ENCODE measurements around the gene NFATC2. TPM values are rescaled to one million over a fixed set of nuclear protein-coding genes. Genes with fewer than 3 reads are reported as not detected.

Gene NFATC2
- total and polyA plus RNA-seq, 8 donors, result 1.5 to 8.3 (median 4.3) TPM

DNA sequence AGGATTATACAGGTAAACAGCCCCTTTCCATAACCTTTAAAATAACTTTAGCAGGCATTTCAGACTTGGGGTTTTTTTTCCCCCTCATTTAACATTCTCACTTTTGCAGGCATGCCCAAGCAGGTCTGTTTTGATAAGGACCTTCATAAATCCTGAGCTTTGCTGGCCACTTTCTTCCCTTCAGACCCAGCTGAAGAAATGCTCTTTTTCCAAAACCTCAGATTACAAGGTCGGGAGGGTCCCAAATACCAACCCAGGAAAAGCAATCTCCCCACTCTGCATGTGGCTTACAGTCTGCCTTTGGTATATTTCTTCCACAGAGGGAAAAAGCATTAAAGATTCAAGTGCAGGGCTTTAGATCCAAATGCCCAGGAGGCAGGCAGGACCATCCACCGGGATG lies 6.8 kb downstream of the NFATC2 start:
- intact Hi-C loops (cut with DNase I), result no loop called here
- H3K4me3 ChIP-seq, result no peak overlapping the region
- TF ChIP-seq, protein P1, sequence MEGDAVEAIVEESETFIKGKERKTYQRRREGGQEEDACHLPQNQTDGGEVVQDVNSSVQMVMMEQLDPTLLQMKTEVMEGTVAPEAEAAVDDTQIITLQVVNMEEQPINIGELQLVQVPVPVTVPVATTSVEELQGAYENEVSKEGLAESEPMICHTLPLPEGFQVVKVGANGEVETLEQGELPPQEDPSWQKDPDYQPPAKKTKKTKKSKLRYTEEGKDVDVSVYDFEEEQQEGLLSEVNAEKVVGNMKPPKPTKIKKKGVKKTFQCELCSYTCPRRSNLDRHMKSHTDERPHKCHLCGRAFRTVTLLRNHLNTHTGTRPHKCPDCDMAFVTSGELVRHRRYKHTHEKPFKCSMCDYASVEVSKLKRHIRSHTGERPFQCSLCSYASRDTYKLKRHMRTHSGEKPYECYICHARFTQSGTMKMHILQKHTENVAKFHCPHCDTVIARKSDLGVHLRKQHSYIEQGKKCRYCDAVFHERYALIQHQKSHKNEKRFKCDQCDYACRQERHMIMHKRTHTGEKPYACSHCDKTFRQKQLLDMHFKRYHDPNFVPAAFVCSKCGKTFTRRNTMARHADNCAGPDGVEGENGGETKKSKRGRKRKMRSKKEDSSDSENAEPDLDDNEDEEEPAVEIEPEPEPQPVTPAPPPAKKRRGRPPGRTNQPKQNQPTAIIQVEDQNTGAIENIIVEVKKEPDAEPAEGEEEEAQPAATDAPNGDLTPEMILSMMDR (IDR thresholded peaks at IDR 0.05), result no peak
- no peak overlapping the region for H3K27ac ChIP-seq
- no peaks in the 10 kb centered on the region for H3K36me3 ChIP-seq
- FAIRE-seq (no peak), ATAC-seq (no peak), DNase-seq (no peak)
- 71 to 81% methylated on average over 2 of the region's 2 CpGs for WGBS, 2 donors
- no peaks in the 10 kb centered on the region for H3K9me3 ChIP-seq
- H3K4me1 ChIP-seq, result peaks cover 5 to 22% (median 7%) of the 10 kb centered on the region in 3 donors
- H3K27me3 ChIP-seq, result no peaks in the 10 kb centered on the region

DNA sequence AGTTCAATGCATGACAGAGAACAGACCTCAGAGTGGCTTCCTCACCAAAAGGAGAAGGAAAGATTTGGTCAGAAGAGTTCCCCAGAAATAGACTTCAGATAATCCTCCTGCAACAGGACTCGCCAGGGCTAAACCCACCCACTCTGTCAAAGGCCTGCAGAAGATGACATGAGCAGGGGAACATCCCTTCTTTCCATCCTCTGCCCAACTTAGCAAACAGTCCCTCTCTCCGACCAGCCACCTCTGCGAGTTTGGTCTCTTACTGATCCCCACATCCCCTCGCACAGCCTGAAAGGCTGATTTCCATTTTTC lies 7.5 kb downstream of the NFATC2 start:
- ATAC-seq (peak in 2 of 4 donors; percentile 23 to 42), FAIRE-seq (no peak), DNase-seq (no peak)
- TF ChIP-seq, protein P1 (IDR thresholded peaks at IDR 0.05), result no peak
- Histone ChIP-seq H3K27me3 (no peaks in the 10 kb centered on the region), H3K9me3 (no peaks in the 10 kb centered on the region), H3K4me3 (no peak overlapping the region), H3K36me3 (no peaks in the 10 kb centered on the region), H3K4me1 (peaks cover 0 to 16% (median 5%) of the 10 kb centered on the region in 3 donors), H3K27ac (no peak overlapping the region)
- WGBS, 2 donors, result 94 to 96% methylated on average over 4 of the region's 4 CpGs
- intact Hi-C loops (cut with DNase I), result no loop called here

DNA sequence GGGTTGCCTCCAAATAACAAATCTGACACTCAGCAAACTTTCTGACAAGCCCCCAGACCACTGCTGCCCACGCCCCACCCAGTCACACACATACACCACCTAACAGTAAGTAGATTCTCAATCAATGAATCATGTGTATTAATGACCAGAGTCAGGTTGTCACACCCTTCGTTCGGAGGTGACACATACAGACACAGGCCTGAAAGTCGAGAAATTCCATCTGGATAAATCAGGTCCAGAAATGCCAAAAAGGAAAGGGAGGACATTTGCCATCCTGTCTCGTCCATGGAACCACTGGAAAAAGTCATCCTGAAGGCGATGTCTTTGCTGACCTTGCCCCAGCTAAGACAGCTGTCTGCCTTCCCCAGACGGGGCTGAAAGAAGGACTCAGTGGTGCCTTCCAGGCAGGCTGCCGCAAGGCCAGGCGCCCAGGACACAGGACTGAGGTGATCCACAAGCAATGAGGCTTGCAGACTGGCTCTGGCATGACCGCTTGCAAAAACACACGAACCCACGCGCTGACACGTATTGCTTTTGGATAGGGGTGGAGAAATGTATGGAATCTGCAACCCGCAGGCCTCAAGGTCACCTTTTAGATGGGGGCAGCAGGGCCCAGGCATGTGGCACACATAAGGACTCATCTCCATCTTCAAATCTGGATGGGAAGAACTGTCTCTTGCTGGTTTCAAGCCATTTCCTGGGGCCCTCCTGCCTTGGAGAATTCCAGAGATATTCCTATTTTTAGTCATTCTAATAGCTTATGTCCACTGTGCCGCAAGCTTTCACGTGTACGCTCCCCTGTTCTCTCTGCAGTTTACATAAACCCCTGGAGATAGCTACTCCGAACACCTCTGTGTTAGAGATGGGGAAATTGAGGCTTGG lies 9.0 kb downstream of the NFATC2 start:
- Histone ChIP-seq H3K36me3 (no peaks in the 10 kb centered on the region), H3K4me1 (peaks cover 0 to 13% (median 5%) of the 10 kb centered on the region in 3 donors), H3K27ac (no peak overlapping the region), H3K9me3 (no peaks in the 10 kb centered on the region), H3K27me3 (no peaks in the 10 kb centered on the region), H3K4me3 (no peak overlapping the region)
- ATAC-seq (no peak), FAIRE-seq (no peak), DNase-seq (no peak)
- TF ChIP-seq, protein P1 (IDR thresholded peaks at IDR 0.05), result no peak
- WGBS, 2 donors, result 85 to 89% methylated on average over 19 of the region's 19 CpGs
- intact Hi-C loops (cut with DNase I), result no loop called here

DNA sequence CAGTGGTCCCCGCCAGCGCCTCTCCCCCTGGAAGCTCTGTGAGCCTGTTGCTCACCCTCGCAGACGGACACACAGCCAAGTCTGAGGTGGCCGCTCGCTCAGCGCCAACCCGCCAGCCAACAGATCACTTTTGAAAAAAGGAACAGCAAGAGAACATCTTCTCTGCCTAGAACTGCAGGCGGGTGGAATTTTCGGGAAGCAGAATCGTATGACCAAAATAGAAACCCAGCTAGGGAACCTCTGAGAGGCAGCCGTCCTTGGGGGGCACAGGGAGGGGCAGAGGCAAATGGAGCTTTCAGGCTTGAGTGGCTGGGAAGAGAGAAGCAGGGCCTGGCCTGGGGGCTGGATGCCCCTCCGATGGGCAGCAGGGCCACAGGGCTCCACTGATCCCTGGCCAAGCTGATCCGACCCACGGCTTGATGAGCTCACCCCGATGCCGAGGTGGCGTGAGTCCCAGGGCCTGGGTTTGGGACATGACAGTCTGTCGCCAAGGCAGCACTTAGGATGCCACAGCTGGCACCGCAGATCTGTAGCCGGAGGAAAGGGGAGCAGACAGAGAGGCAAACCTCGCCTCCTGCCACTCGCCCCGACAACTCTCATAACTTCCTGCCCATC lies 9.8 kb downstream of the NFATC2 start:
- DNase-seq, result peak in 2 of 6 donors; percentile 21 to 34

More for the DNA sequence above, 9.8 kb downstream of the NFATC2 start:
- no peak overlapping the region for H3K4me3 ChIP-seq
- H3K36me3 ChIP-seq, result no peaks in the 10 kb centered on the region
- ATAC-seq (peak in 2 of 4 donors; percentile 38 to 44), FAIRE-seq (no peak)
- intact Hi-C loops (cut with DNase I), result no loop called here
- H3K27ac ChIP-seq, result peak overlapping the region in 1 of 4 donors; percentile 12
- H3K27me3 ChIP-seq, result no peaks in the 10 kb centered on the region
- TF ChIP-seq, protein P1 (IDR thresholded peaks at IDR 0.05), result no peak
- H3K4me1 ChIP-seq, result peaks cover 0 to 13% (median 5%) of the 10 kb centered on the region in 3 donors
- H3K9me3 ChIP-seq, result no peaks in the 10 kb centered on the region
- 89 to 90% methylated on average over 24 of the region's 24 CpGs for WGBS, 2 donors

Data from pancreas (tissue), 10 donors.